Liver (tissue), 9 donors: Measurements from ENCODE around the gene MCF2L2. TPM values are rescaled to one million over a fixed set of nuclear protein-coding genes. Genes with fewer than 3 reads are reported as not detected.
"Not testable (repeated sequence)": the region's sequence is repeated elsewhere in the genome, so short reads cannot be mapped to it uniquely, and the experiment has no call there.

ENCODE experiments used
- DNase-seq: peaks from one replicate; pipeline ENCODE4 v3.0.0-alpha.2; 2017; ENCODE audit warnings: low spot score
- H3K27ac ChIP-seq, 2 donors: one replicate each; pipeline ENCODE4 v1.7.0; 2013; ENCODE audit warnings: inconsistent platforms in 2 of 2, low read length in 2 of 2, control low read depth in 1 of 2, low read depth in 1 of 2, mild to moderate bottlenecking in 1 of 2
- H3K27me3 ChIP-seq, 4 donors: one replicate each; pipeline versions ENCODE4 v1.6.1 to v1.7.0; 2013; ENCODE audit warnings: low read length in 3 of 4, inconsistent platforms in 1 of 4, mild to moderate bottlenecking in 1 of 4, moderate library complexity in 1 of 4; ENCODE audit not compliant: control insufficient read depth in 4 of 4, insufficient read depth in 4 of 4
- H3K36me3 ChIP-seq, 4 donors: one replicate each; pipeline versions ENCODE4 v1.6.1 to v1.7.0; 2013; ENCODE audit warnings: low read length in 3 of 4, mild to moderate bottlenecking in 3 of 4, low read depth in 1 of 4, moderate library complexity in 1 of 4; ENCODE audit not compliant: control insufficient read depth in 4 of 4, insufficient read depth in 3 of 4
- H3K4me1 ChIP-seq, 4 donors: one replicate each; pipeline versions ENCODE4 v1.6.1 to v1.7.0; 2013; ENCODE audit warnings: low read length in 3 of 4, mild to moderate bottlenecking in 3 of 4, moderate library complexity in 1 of 4; ENCODE audit not compliant: control insufficient read depth in 4 of 4, insufficient read depth in 4 of 4
- H3K4me3 ChIP-seq, 3 donors: one replicate each; pipeline versions ENCODE4 v1.6.1 to v1.7.0; 2013; ENCODE audit warnings: low read length in 3 of 3, control low read depth in 1 of 3, low read depth in 1 of 3, mild to moderate bottlenecking in 1 of 3
- H3K9ac ChIP-seq, 2 donors: one replicate each; pipeline ENCODE4 v1.7.0; 2013; ENCODE audit warnings: low read length in 2 of 2, mild to moderate bottlenecking in 2 of 2, moderate library complexity in 2 of 2, control low read depth in 1 of 2, low read depth in 1 of 2
- H3K9me3 ChIP-seq, 4 donors: one replicate each; pipeline versions ENCODE4 v1.6.1 to v1.7.0; 2013; ENCODE audit warnings: low read length in 3 of 4; ENCODE audit not compliant: control insufficient read depth in 4 of 4
- CTCF ChIP-seq: fragments of 150-350 bp; IDR thresholded peaks from 2 replicates; pipeline ENCODE4 v1.5.1; 2017; ENCODE audit warnings: improper control_type of control experiment, low read depth, low read length; ENCODE audit not compliant: missing input control
- EGR1 ChIP-seq, 2 donors: IDR thresholded peaks; 2 replicates each; pipeline ENCODE4 v1.6.1; 2016 to 2018; ENCODE audit warnings: antibody characterized with exemption in 2 of 2, low read depth in 2 of 2
- FOXA1 ChIP-seq: IDR thresholded peaks from 2 replicates; pipeline ENCODE4 v1.6.1; 2016; ENCODE audit warnings: antibody characterized with exemption
- GABPA ChIP-seq, 2 donors: IDR thresholded peaks in 1 of 2; conservative IDR thresholded peaks in 1 of 2; 2 replicates each; pipeline ENCODE4 v1.6.1; 2016; ENCODE audit warnings: antibody characterized with exemption in 2 of 2, mild to moderate bottlenecking in 1 of 2, moderate library complexity in 1 of 2
- HNF4A ChIP-seq, 2 donors: conservative IDR thresholded peaks; 2 replicates each; pipeline ENCODE4 v1.6.1; 2016; ENCODE audit warnings: antibody characterized with exemption in 2 of 2, mild to moderate bottlenecking in 2 of 2
- HNF4G ChIP-seq: IDR thresholded peaks from 2 replicates; pipeline ENCODE4 v1.6.1; 2016; ENCODE audit warnings: antibody characterized with exemption
- JUND ChIP-seq, 2 donors: IDR thresholded peaks; 2 replicates each; pipeline ENCODE4 v1.6.1; 2016; ENCODE audit warnings: antibody characterized with exemption in 2 of 2
- NR2F2 ChIP-seq: IDR thresholded peaks from 2 replicates; pipeline ENCODE4 v1.6.1; 2016; ENCODE audit warnings: antibody characterized with exemption
- RAD21 ChIP-seq, 2 donors: IDR thresholded peaks; 2 replicates each; pipeline ENCODE4 v1.6.1; 2016; ENCODE audit warnings: antibody characterized with exemption in 2 of 2, mild to moderate bottlenecking in 2 of 2
- REST ChIP-seq: IDR thresholded peaks from 2 replicates; pipeline ENCODE4 v1.6.1; 2016; ENCODE audit warnings: antibody characterized with exemption, mild to moderate bottlenecking
- RXRA ChIP-seq, 2 donors: IDR thresholded peaks; 2 replicates each; pipeline ENCODE4 v1.6.1; 2017 to 2018; ENCODE audit warnings: antibody characterized with exemption in 2 of 2, mild to moderate bottlenecking in 1 of 2
- SP1 ChIP-seq: IDR thresholded peaks from 2 replicates; pipeline ENCODE4 v1.6.1; 2018; ENCODE audit warnings: antibody characterized with exemption, mild to moderate bottlenecking
- YY1 ChIP-seq: IDR thresholded peaks from 2 replicates; pipeline ENCODE4 v1.6.1; 2016; ENCODE audit warnings: antibody characterized with exemption, mild to moderate bottlenecking
- WGBS: extraction: QIAGEN DNeasy Blood & Tissue Kit; methylation state at CpG from one replicate; pipeline ENCODE4 v1.1.7; 2013; 5-methylcytosine and 5-hydroxymethylcytosine counted together
- polyA plus RNA-seq, 2 donors: library from polyadenylated mRNA; stranded (reverse) in 1 of 2; unstranded in 1 of 2; fragments of 200-250 nt in 1 of 2; fragments of >200 nt in 1 of 2; fragmentation: Nextera tagmentation in 1 of 2; extraction: Ambion mirVana in 1 of 2; gene quantifications; one replicate each; pipeline versions ENCODE4 v1.2.1 to v1.2.3, GENCODE V29; 2013 to 2015
- total RNA-seq, 2 donors: library from RNA; depleted of rRNA; stranded (reverse); fragments of >200 nt; gene quantifications; one replicate each; pipeline ENCODE4 v1.2.3, GENCODE V29; 2014
- TF ChIP-seq, protein P1 (sequence below): IDR thresholded peaks from 2 replicates; pipeline ENCODE4 v1.6.1; 2016; ENCODE audit warnings: antibody characterized with exemption
- TF ChIP-seq, protein P2 (sequence below): IDR thresholded peaks from 2 replicates; pipeline ENCODE4 v1.6.1; 2016; ENCODE audit warnings: antibody characterized with exemption
- donor health status: healthy.
- donor health status: healthy.
- donor health status: healthy.
- donor health status: healthy.
- donor health status: healthy.

The MCF2L2 gene
- total and polyA plus RNA-seq, 4 donors = 0.02 to 0.47 (median 0.17) TPM; not detected in 1

GRCh38 chr3:183372911-183373310 lies 55.5 kb downstream of the MCF2L2 start:
- 90% methylated on average over 3 of the region's 3 CpGs for WGBS
- TF ChIP-seq REST (no peak), SP1 (no peak), FOXA1 (no peak), GABPA (IDR thresholded peaks at IDR 0.05 in 1 of 2, conservative IDR thresholded peaks at IDR 0.05 in 1 of 2) (no peak), RAD21 (IDR thresholded peaks at IDR 0.05) (no peak), JUND (IDR thresholded peaks at IDR 0.05) (no peak), EGR1 (IDR thresholded peaks at IDR 0.05; ENCODE audit: low read depth in 2 of 2) (no peak), HNF4A (conservative IDR thresholded peaks at IDR 0.05) (no peak), HNF4G (no peak), RXRA (IDR thresholded peaks at IDR 0.05) (no peak), YY1 (no peak), CTCF (no peak), NR2F2 (no peak)
- TF ChIP-seq, protein P1, sequence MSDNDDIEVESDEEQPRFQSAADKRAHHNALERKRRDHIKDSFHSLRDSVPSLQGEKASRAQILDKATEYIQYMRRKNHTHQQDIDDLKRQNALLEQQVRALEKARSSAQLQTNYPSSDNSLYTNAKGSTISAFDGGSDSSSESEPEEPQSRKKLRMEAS = no peak
- TF ChIP-seq, protein P2, sequence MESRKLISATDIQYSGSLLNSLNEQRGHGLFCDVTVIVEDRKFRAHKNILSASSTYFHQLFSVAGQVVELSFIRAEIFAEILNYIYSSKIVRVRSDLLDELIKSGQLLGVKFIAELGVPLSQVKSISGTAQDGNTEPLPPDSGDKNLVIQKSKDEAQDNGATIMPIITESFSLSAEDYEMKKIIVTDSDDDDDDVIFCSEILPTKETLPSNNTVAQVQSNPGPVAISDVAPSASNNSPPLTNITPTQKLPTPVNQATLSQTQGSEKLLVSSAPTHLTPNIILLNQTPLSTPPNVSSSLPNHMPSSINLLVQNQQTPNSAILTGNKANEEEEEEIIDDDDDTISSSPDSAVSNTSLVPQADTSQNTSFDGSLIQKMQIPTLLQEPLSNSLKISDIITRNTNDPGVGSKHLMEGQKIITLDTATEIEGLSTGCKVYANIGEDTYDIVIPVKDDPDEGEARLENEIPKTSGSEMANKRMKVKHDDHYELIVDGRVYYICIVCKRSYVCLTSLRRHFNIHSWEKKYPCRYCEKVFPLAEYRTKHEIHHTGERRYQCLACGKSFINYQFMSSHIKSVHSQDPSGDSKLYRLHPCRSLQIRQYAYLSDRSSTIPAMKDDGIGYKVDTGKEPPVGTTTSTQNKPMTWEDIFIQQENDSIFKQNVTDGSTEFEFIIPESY = no peak
- H3K27ac ChIP-seq = no peak overlapping the region

DNA sequence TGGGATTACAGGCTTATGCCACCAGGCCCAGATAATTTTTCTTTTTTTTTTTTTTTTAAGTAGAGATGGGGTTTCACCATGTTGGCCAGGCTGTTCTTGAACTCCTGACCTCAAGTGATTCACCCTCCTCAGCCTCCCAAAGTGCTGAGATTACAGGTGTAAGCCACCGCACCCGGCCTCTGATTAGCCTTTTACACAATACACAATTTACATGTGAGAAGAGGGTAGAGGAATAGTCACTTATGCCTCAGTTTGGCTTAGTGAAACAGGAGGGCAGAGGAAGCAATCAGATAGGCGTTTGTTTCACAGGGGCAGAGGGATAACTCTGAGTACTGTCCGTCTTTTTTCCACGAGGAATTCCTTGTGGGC lies 56.8 kb downstream of the MCF2L2 start:
- 83% methylated on average over 5 of the region's 5 CpGs for whole genome bisulfite sequencing

More at GRCh38 chr3:183372911-183373310, 55.5 kb downstream of the MCF2L2 start:
- Histone ChIP-seq H3K4me3 (no peak overlapping the region), H3K27me3 (peaks cover 0 to 3% (median 0%) of the 10 kb centered on the region in 4 donors), H3K36me3 (no peaks in the 10 kb centered on the region), H3K4me1 (no peaks in the 10 kb centered on the region), H3K9ac (no peak overlapping the region), H3K9me3 (no peaks in the 10 kb centered on the region)
- no peak for DNase-seq

More for the DNA sequence above, 56.8 kb downstream of the MCF2L2 start:
- H3K27me3 ChIP-seq, H3K9me3 ChIP-seq, H3K36me3 ChIP-seq, H3K9ac ChIP-seq, H3K27ac ChIP-seq, H3K4me1 ChIP-seq, DNase-seq, H3K4me3 ChIP-seq: not testable (repeated sequence)
